HG03175 (cell line): ENCODE data around the gene THAP6.
"Not testable (repeated sequence)": the region's sequence is repeated elsewhere in the genome, so short reads cannot be mapped to it uniquely, and the experiment has no call there.

Experiments
- ATAC-seq: cut with Tn5 transposase; IDR thresholded peaks from one replicate; pipeline ENCODE4 v1.9.1; 2021; ENCODE audit warnings: mild to moderate bottlenecking, moderate library complexity; ENCODE audit not compliant: unreplicated experiment

THAP6 gene

GRCh38 chr4:75525086-75525485 lies 10.8 kb downstream of the THAP6 start:
- ATAC-seq: no peak

- ATAC-seq: no peak
Measured at GRCh38 chr4:75525910-75526309, 11.6 kb downstream of the THAP6 start.

GRCh38 chr4:75527482-75527881 lies 13.2 kb downstream of the THAP6 start:
- ATAC-seq: no peak

GRCh38 chr4:75530556-75531322 lies 16.5 kb downstream of the THAP6 start:
- no peak for ATAC-seq

GRCh38 chr4:75531536-75532143 lies 17.4 kb downstream of the THAP6 start:
- not testable (repeated sequence) for ATAC-seq

- not testable (repeated sequence) for ATAC-seq
Measured at GRCh38 chr4:75533339-75533887, 19.1 kb downstream of the THAP6 start.

- not testable (repeated sequence) for ATAC-seq
Measured at GRCh38 chr4:75533926-75534325, 19.7 kb downstream of the THAP6 start.

GRCh38 chr4:75537308-75537707 lies 23.0 kb downstream of the THAP6 start:
- not testable (repeated sequence) for ATAC-seq

GRCh38 chr4:75542824-75543223 lies 28.6 kb downstream of the THAP6 start:
- ATAC-seq: no peak

GRCh38 chr4:75544220-75544619 lies 29.9 kb downstream of the THAP6 start:
- not testable (repeated sequence) for ATAC-seq

- no peak for ATAC-seq
Measured at GRCh38 chr4:75544870-75545269, 30.6 kb downstream of the THAP6 start.

GRCh38 chr4:75545526-75545925 lies 31.3 kb downstream of the THAP6 start:
- no peak for ATAC-seq

GRCh38 chr4:75547647-75548387 lies 33.5 kb downstream of the THAP6 start:
- ATAC-seq: no peak

GRCh38 chr4:75549019-75549418 lies 34.7 kb downstream of the THAP6 start:
- no peak for ATAC-seq

- ATAC-seq: no peak
Measured at GRCh38 chr4:75552452-75552851, 38.2 kb downstream of the THAP6 start.

GRCh38 chr4:75555294-75556164 lies 41.3 kb downstream of the THAP6 start, which contains the start of gene ODAPH:
Gene ODAPH, plus strand, starts transcription at chr4:75556066. Its CDS starts 17 bp downstream, at chr4:75556083.
- ATAC-seq: peak; percentile 91

- ATAC-seq: no peak
Measured at GRCh38 chr4:75557696-75558095, 43.4 kb downstream of the THAP6 start.

- no peak for ATAC-seq
Measured at GRCh38 chr4:75561789-75562188, 47.5 kb downstream of the THAP6 start.

GRCh38 chr4:75564023-75564422 lies 49.8 kb downstream of the THAP6 start:
- ATAC-seq: no peak

- ATAC-seq: no peak
Measured at GRCh38 chr4:75565481-75565880, 51.2 kb downstream of the THAP6 start.
